ENCODE data around the gene PRKCQ.

- TF ChIP-seq, protein P1, sequence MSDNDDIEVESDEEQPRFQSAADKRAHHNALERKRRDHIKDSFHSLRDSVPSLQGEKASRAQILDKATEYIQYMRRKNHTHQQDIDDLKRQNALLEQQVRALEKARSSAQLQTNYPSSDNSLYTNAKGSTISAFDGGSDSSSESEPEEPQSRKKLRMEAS (IDR thresholded peaks at IDR 0.05): no peak
- TF ChIP-seq CTCF (IDR thresholded peaks at IDR 0.05; ENCODE audit: low read depth, low read length, missing input control): no peak
- TF ChIP-seq SP1 (IDR thresholded peaks at IDR 0.05): no peak
- no peak for TF ChIP-seq JUND (IDR thresholded peaks at IDR 0.05)
- no peak for TF ChIP-seq HNF4A (conservative IDR thresholded peaks at IDR 0.05)
Observed at GRCh38 chr10:6386960-6387359, 193.1 kb downstream of the PRKCQ start.

Data from liver (tissue), 3 donors.